Mesothelial cell of epicardium (in vitro differentiated cells): Measurements from ENCODE around the gene TSSC4. TPM values are rescaled to one million over a fixed set of nuclear protein-coding genes. Genes with fewer than 3 reads are reported as not detected.
A peak's percentile ranks its signal among the peaks of the same experiment; 100 is the strongest.

Experiments used
- DNase-seq, 2 experiments: peaks; one replicate each; pipeline ENCODE4 v3.0.0; 2021; ENCODE audit warnings: low spot score in 2 of 2; ENCODE audit not compliant: unreplicated experiment in 2 of 2
- H3K27ac Mint-ChIP-seq: 2 replicates; pipeline ENCODE4 v1.8.0; 2021; ENCODE audit warnings: mixed read lengths
- H3K27me3 Mint-ChIP-seq: 2 replicates; pipeline ENCODE4 v1.8.0; 2021; ENCODE audit warnings: low read depth, mixed read lengths
- H3K36me3 Mint-ChIP-seq: 2 replicates; pipeline ENCODE4 v1.8.0; 2021; ENCODE audit warnings: mixed read lengths
- H3K4me1 Mint-ChIP-seq: 2 replicates; pipeline ENCODE4 v1.8.0; 2021; ENCODE audit warnings: mixed read lengths
- H3K4me3 Mint-ChIP-seq: 2 replicates; pipeline ENCODE4 v1.8.0; 2021; ENCODE audit warnings: mild to moderate bottlenecking, moderate library complexity, mixed read lengths
- H3K9me3 Mint-ChIP-seq: 2 replicates; pipeline ENCODE4 v1.8.0; 2021; ENCODE audit warnings: mixed read lengths
- total RNA-seq: library from RNA; stranded (reverse); gene quantifications from 3 replicates; pipeline ENCODE4 v1.2.1, GENCODE V29; 2021
- TF ChIP-seq, protein P1 (sequence below): fragments of 200-600 bp; sonication (generic); IDR thresholded peaks from one replicate; pipeline ENCODE4 v1.5.0; 2021; ENCODE audit warnings: antibody characterized with exemption; ENCODE audit not compliant: unreplicated experiment

Gene TSSC4
- total RNA-seq, 1 donor from 2014 or later: 79.3 TPM

DNA sequence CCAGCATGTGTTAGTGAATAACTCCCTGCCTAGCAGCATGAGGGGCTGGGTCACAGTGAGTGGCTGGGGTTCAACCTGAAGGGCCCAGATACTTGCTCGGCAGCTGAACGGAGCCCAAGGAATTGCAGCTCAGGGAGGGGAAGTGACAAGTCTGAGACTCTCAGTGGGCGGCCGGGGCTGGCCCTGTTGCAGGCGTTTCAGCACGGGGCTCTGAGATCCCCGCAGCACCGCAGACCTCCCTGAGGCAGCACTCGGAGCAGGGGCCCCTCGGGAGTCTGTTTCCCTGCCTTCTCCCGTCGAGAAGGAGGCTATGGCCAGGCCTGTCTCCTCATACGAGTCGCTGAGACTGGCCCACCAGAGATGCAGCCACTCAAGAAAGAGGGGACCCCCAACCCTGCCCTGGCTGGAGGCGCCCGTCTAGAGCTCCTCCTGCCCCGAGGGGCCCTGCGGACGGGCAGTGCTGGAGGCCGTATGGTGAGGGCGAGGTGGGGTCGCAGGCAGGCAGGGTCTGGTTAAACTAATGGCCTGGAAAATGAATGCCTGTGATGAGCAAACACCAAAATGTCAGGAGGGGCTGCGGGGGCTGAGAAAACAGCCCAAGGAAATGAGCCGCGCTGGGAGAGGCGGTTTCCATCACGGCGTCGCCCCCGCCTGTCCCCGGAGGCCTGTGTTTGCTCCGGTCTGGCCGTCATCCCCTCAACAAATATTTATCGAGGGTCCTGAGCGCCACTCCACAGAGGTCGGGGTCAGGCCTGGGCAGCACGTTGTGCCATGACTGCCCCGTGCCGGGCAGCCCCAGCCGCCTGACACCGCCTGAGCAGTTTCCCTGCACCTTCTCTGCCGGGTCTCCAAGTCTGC is 9.3 kb downstream of the TSSC4 start:
- H3K27me3 Mint-ChIP-seq: no peaks in the 10 kb centered on the region
- H3K4me1 Mint-ChIP-seq: peaks cover 48% of the 10 kb centered on the region
- DNase-seq: peak in 1 of 2 experiments; percentile 65
- TF ChIP-seq, protein P1, sequence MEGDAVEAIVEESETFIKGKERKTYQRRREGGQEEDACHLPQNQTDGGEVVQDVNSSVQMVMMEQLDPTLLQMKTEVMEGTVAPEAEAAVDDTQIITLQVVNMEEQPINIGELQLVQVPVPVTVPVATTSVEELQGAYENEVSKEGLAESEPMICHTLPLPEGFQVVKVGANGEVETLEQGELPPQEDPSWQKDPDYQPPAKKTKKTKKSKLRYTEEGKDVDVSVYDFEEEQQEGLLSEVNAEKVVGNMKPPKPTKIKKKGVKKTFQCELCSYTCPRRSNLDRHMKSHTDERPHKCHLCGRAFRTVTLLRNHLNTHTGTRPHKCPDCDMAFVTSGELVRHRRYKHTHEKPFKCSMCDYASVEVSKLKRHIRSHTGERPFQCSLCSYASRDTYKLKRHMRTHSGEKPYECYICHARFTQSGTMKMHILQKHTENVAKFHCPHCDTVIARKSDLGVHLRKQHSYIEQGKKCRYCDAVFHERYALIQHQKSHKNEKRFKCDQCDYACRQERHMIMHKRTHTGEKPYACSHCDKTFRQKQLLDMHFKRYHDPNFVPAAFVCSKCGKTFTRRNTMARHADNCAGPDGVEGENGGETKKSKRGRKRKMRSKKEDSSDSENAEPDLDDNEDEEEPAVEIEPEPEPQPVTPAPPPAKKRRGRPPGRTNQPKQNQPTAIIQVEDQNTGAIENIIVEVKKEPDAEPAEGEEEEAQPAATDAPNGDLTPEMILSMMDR: no peak
- no peaks in the 10 kb centered on the region for H3K9me3 Mint-ChIP-seq
- H3K4me3 Mint-ChIP-seq: no peak overlapping the region
- H3K36me3 Mint-ChIP-seq: no peaks in the 10 kb centered on the region
- peak overlapping the region; percentile 99 for H3K27ac Mint-ChIP-seq

DNA sequence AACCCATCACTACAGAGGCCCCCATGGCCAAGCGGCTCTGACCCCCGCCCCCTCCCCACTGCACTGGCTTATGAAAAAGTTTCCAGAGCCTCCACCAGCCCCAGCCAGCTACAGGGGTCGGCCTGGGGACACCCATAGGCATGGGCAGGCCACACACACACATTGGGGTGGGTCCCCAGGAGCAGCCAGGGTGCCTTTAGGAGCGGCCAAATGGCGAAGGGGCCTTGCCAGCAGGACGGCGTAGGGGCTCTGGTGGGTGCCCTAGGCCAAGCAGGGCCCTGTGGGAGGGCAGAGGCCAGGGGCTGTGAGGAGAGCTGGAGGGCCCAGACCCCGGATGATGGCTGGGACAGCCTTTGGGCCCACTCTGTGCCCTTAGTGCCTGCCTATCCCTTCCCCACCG is 10.1 kb downstream of the TSSC4 start:
- Mint-ChIP-seq H3K9me3 (no peaks in the 10 kb centered on the region), H3K4me1 (peaks cover 46% of the 10 kb centered on the region), H3K36me3 (no peaks in the 10 kb centered on the region), H3K27ac (peak overlapping the region; percentile 99), H3K4me3 (no peak overlapping the region), H3K27me3 (no peaks in the 10 kb centered on the region)
- TF ChIP-seq, protein P1: no peak
- no peak for DNase-seq

DNA sequence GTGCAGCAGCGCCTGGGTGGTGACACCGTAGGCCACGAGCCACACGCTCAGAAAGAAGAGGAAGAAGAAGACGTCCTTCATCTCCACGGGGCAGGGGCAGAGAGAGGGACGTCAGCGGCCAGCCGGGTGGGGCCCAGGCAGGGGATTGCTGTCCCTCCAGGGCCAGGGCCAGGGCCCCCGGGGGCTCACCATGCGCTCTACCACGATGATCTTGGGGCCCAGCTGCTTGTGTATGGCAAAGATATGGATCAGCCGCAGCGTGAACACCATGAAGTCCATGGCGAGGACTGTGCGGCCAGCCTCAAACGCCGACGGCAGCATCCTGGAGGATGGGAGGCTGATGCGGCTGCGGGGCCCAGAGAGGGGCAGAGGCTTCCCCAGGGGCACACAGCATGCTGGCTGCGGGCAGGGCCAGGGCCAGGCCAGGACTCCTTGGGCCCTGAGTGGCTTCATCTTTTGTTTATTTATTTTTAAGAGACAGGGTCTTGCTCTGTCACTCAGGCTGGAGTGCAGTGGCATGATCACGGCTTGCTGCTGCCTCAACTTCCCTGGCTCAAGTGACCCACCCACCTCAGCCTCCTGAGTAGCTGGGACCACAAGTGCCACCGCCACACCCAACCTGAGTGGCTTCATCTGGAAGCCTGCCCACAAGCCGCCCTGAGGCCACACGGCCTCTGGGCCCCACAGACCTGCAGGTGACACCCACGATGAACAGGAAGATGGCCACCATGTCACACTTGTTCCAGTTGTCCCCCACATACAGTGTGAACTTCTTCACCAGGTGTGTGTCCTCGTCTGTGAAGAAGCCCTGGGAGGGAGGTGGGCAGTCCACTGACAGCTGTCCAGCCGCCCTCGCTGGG is 11.1 kb downstream of the TSSC4 start:
- no peaks in the 10 kb centered on the region for H3K36me3 Mint-ChIP-seq
- TF ChIP-seq, protein P1: no peak
- no peak overlapping the region for H3K4me3 Mint-ChIP-seq
- H3K4me1 Mint-ChIP-seq: peaks cover 43% of the 10 kb centered on the region
- DNase-seq: no peak
- no peaks in the 10 kb centered on the region for H3K9me3 Mint-ChIP-seq
- H3K27me3 Mint-ChIP-seq: no peaks in the 10 kb centered on the region
- peak overlapping the region; percentile 93 for H3K27ac Mint-ChIP-seq

GRCh38 chr11:2412323-2412722 is 11.8 kb downstream of the TSSC4 start:
- Mint-ChIP-seq H3K27me3 (no peaks in the 10 kb centered on the region), H3K36me3 (no peaks in the 10 kb centered on the region), H3K4me1 (peaks cover 45% of the 10 kb centered on the region), H3K9me3 (no peaks in the 10 kb centered on the region), H3K27ac (peak overlapping the region; percentile 71), H3K4me3 (no peak overlapping the region)
- no peak for DNase-seq
- TF ChIP-seq, protein P1: no peak

DNA sequence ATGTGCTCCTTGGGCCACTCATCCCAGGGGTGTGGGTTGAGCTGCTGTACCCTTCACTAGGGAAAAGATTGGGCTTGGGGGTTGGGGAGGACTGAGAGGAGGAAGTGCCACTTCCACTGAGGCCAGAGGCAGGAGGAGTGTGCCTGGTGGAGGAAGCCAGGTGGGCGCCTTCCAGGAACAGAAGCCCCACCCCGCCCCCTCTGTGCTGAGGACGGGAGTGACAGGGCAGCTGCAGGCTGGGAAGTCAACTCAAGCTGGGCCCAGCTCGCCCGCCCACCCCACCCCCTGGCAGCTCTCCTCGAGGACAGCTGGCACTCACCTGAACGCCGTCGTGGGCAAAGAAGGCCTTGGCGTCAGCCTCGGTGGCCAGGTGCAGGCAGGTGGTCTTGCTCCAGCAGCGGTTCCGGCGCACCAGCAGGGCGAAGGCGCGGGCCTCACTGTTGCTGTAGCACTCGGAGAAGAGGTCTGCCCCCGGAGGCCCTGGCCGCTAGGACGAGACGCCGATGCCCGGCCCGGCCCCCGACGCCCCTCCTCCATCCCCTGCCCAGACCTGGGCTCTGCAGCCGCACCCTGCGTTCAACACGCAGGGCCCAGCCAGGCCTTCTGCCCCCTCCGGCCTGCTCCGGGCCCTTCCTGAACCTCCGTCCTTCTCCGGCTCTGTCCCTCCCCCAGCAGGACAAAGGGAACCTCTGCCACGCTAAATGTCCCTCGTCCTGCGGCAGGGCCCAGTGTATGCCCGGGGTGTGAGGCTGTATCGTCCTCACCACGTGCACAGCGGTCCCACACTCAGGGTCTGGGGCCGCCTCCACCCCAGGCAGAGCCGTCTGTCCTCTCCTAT is 13.4 kb downstream of the TSSC4 start:
- Mint-ChIP-seq H3K4me1 (peaks cover 34% of the 10 kb centered on the region), H3K9me3 (no peaks in the 10 kb centered on the region), H3K27me3 (no peaks in the 10 kb centered on the region), H3K36me3 (no peaks in the 10 kb centered on the region), H3K4me3 (no peak overlapping the region), H3K27ac (no peak overlapping the region)
- DNase-seq: no peak
- TF ChIP-seq, protein P1: no peak
